Gastrocnemius medialis (tissue), 4 donors: ENCODE measurements around the gene HSD17B7. TPM values are rescaled to one million over a fixed set of nuclear protein-coding genes. Genes with fewer than 3 reads are reported as not detected.
A peak's percentile ranks its signal among the peaks of the same experiment; 100 is the strongest.

Experiments
- ATAC-seq, 2 donors: fragments of 150-250 bp; one replicate each; pipeline ENCODE4 v1.9.1; 2016
- DNase-seq, 2 donors: peaks; one replicate each; pipeline ENCODE4 v3.0.0-alpha.2; 2019
- H3K27ac ChIP-seq, 4 donors: fragments of 200-600 bp; sonication (generic); 1 replicate in 1 of 4; 2 replicates in 3 of 4; pipeline ENCODE4 v1.5.1; 2016 to 2018; ENCODE audit warnings: mild to moderate bottlenecking in 2 of 4, moderate library complexity in 1 of 4
- H3K27me3 ChIP-seq, 3 donors: fragments of 200-600 bp; sonication (generic) in 2 of 3; 1 replicate in 1 of 3; 2 replicates in 2 of 3; pipeline versions ENCODE4 v1.5.1 to v1.6.0; 2016 to 2019; ENCODE audit warnings: mild to moderate bottlenecking in 1 of 3, moderate library complexity in 1 of 3
- H3K36me3 ChIP-seq, 2 donors: fragments of 200-600 bp; sonication (generic) in 1 of 2; one replicate each; pipeline ENCODE4 v1.5.1; 2017 to 2018
- H3K4me1 ChIP-seq, 2 donors: fragments of 200-600 bp; sonication (generic) in 1 of 2; one replicate each; pipeline ENCODE4 v1.5.1; 2016 to 2017; ENCODE audit warnings: mild to moderate bottlenecking in 2 of 2
- H3K4me3 ChIP-seq, 4 donors: fragments of 200-600 bp; sonication (generic) in 3 of 4; 1 replicate in 1 of 4; 2 replicates in 3 of 4; pipeline ENCODE4 v1.5.1; 2016 to 2019; ENCODE audit warnings: mild to moderate bottlenecking in 2 of 4
- H3K9me3 ChIP-seq, 3 donors: fragments of 200-600 bp; sonication (generic) in 2 of 3; 1 replicate in 1 of 3; 2 replicates in 2 of 3; pipeline ENCODE4 v1.5.1; 2016 to 2019
- CTCF ChIP-seq, 5 experiments: fragments of 450-650 bp in 3 of 5; fragments of 200-600 bp in 2 of 5; sonication (generic) in 2 of 5; IDR thresholded peaks in 4 of 5; conservative IDR thresholded peaks in 1 of 5; 1 replicate in 4 of 5; 2 replicates in 1 of 5; pipeline ENCODE4 v1.5.1; 2016 to 2019; ENCODE audit warnings: antibody characterized with exemption in 5 of 5, mild to moderate bottlenecking in 3 of 5, moderate library complexity in 3 of 5
- POLR2A ChIP-seq, 2 donors: fragments of 450-650 bp; IDR thresholded peaks; one replicate each; pipeline ENCODE4 v1.6.1; 2017; ENCODE audit warnings: antibody characterized with exemption in 2 of 2, mild to moderate bottlenecking in 2 of 2, moderate library complexity in 2 of 2
- in situ Hi-C, 4 donors: fragments of 200-750 bp; cut with MboI; loops; one replicate each; pipeline versions ENCODE4 v1.15.0 to v1.8.0; 2017; ENCODE audit warnings: low sequenced_read_pairs in 4 of 4
- intact Hi-C: fragments of 100-400 bp; cut with DNase I; formaldehyde crosslinking; loops from one replicate; pipeline ENCODE4 v1.15.1; 2023; ENCODE audit warnings: low total_unique reads
- total RNA-seq, 4 donors: library from RNA; depleted of rRNA; stranded (reverse); fragments of >200 nt; gene quantifications; one replicate each; pipeline versions ENCODE4 v1.1.0 to v1.2.3, GENCODE V29; 2016

HSD17B7 gene
- total RNA-seq, 4 donors from 2014 or later = 0.87 to 3.3 (median 2.4) TPM

- H3K9me3 ChIP-seq = no peaks in the 10 kb centered on the region
- no peaks in the 10 kb centered on the region for H3K27me3 ChIP-seq
- no peak for ATAC-seq
- TF ChIP-seq CTCF (IDR thresholded peaks at IDR 0.05 in 4 of 5, conservative IDR thresholded peaks at IDR 0.05 in 1 of 5) (no peak), POLR2A (IDR thresholded peaks at IDR 0.05) (no peak)
- H3K27ac ChIP-seq = no peak overlapping the region
- in situ Hi-C loops (no loop called here), intact Hi-C loops (no loop called here)
- H3K4me1 ChIP-seq = no peaks in the 10 kb centered on the region
- no peaks in the 10 kb centered on the region for H3K36me3 ChIP-seq
- DNase-seq = no peak
- H3K4me3 ChIP-seq = no peak overlapping the region
Measured at GRCh38 chr1:162757476-162757875, 33.0 kb upstream of the HSD17B7 start.

GRCh38 chr1:162765788-162766187 is 24.7 kb upstream of the HSD17B7 start:
- H3K4me1 ChIP-seq = no peaks in the 10 kb centered on the region
- no peaks in the 10 kb centered on the region for H3K27me3 ChIP-seq
- no peak overlapping the region for H3K4me3 ChIP-seq
- intact Hi-C loops = no loop called here
- TF ChIP-seq CTCF (IDR thresholded peaks at IDR 0.05 in 4 of 5, conservative IDR thresholded peaks at IDR 0.05 in 1 of 5) = no peak
- no peak for TF ChIP-seq POLR2A (IDR thresholded peaks at IDR 0.05)
- DNase-seq = no peak
- H3K36me3 ChIP-seq = no peaks in the 10 kb centered on the region
- in situ Hi-C loops = no loop called here
- H3K27ac ChIP-seq = no peak overlapping the region
- no peak for ATAC-seq
- H3K9me3 ChIP-seq = no peaks in the 10 kb centered on the region

GRCh38 chr1:162772571-162773154 is 17.8 kb upstream of the HSD17B7 start:
- intact Hi-C loops (no loop called here), in situ Hi-C loops (no loop called here)
- no peak for DNase-seq
- Histone ChIP-seq H3K27ac (no peak overlapping the region), H3K27me3 (no peaks in the 10 kb centered on the region), H3K4me3 (no peak overlapping the region), H3K4me1 (no peaks in the 10 kb centered on the region), H3K36me3 (no peaks in the 10 kb centered on the region), H3K9me3 (no peaks in the 10 kb centered on the region)
- TF ChIP-seq POLR2A (IDR thresholded peaks at IDR 0.05) (no peak), CTCF (IDR thresholded peaks at IDR 0.05 in 4 of 5, conservative IDR thresholded peaks at IDR 0.05 in 1 of 5) (no peak)
- ATAC-seq = peak; percentile 60

- TF ChIP-seq CTCF (IDR thresholded peaks at IDR 0.05 in 4 of 5, conservative IDR thresholded peaks at IDR 0.05 in 1 of 5) = no peak
- Histone ChIP-seq H3K4me3 (no peak overlapping the region), H3K9me3 (no peaks in the 10 kb centered on the region), H3K27me3 (no peaks in the 10 kb centered on the region), H3K27ac (no peak overlapping the region), H3K36me3 (no peaks in the 10 kb centered on the region), H3K4me1 (no peaks in the 10 kb centered on the region)
- no peak for ATAC-seq
- intact Hi-C loops = no loop called here
- in situ Hi-C loops = no loop called here
- no peak for DNase-seq
Measured at GRCh38 chr1:162774007-162774406, 16.5 kb upstream of the HSD17B7 start.

GRCh38 chr1:162779043-162779442 is 11.5 kb upstream of the HSD17B7 start:
- Histone ChIP-seq H3K27me3 (no peaks in the 10 kb centered on the region), H3K4me1 (no peaks in the 10 kb centered on the region), H3K36me3 (no peaks in the 10 kb centered on the region), H3K4me3 (no peak overlapping the region), H3K27ac (no peak overlapping the region), H3K9me3 (no peaks in the 10 kb centered on the region)
- TF ChIP-seq CTCF (IDR thresholded peaks at IDR 0.05 in 4 of 5, conservative IDR thresholded peaks at IDR 0.05 in 1 of 5) (no peak), POLR2A (IDR thresholded peaks at IDR 0.05) (no peak)
- in situ Hi-C loops = loop anchor here in 1 of 4 donors (25.0 kb wide), 1 partner anchor 167 kb away; no protein-coding TSS in a partner anchor
- no peak for ATAC-seq
- intact Hi-C loops = no loop called here
- DNase-seq = no peak
